Ramos (cell line): ENCODE data around the gene HSPBP1.

Experiments used
- in situ Hi-C: fragments of 300-500 bp; cut with MboI; formaldehyde crosslinking; loops from one replicate; pipeline ENCODE4 v1.14.3; 2022; ENCODE audit warnings: low sequenced_read_pairs; ENCODE audit not compliant: unreplicated experiment

HSPBP1 gene

GRCh38 chr19:55305983-55306562, 26.2 kb upstream of the HSPBP1 start:
- in situ Hi-C loops = loop anchor here (10.0 kb wide), 1 partner anchor 79 kb away; the partner anchor contains the start of genes RPL28 and TMEM238

GRCh38 chr19:55305491-55305890, 25.6 kb upstream of the HSPBP1 start:
- in situ Hi-C loops = loop anchor here (10.0 kb wide), 1 partner anchor 79 kb away; the partner anchor contains the start of genes RPL28 and TMEM238

GRCh38 chr19:55304980-55305379, 25.1 kb upstream of the HSPBP1 start:
- in situ Hi-C loops = loop anchor here (10.0 kb wide), 1 partner anchor 80 kb away; the partner anchor contains the start of genes RPL28 and TMEM238

GRCh38 chr19:55304279-55304978, 24.5 kb upstream of the HSPBP1 start:
- in situ Hi-C loops = loop anchor here (10.0 kb wide), 1 partner anchor 80 kb away; the partner anchor contains the start of genes RPL28 and TMEM238

- in situ Hi-C loops = loop anchor here (10.0 kb wide), 1 partner anchor 81 kb away; the partner anchor contains the start of genes RPL28 and TMEM238
These were observed 23.6 kb upstream of the HSPBP1 start for GRCh38 chr19:55303477-55303876.

- in situ Hi-C loops = loop anchor here (10.0 kb wide), 1 partner anchor 82 kb away; the partner anchor contains the start of genes RPL28 and TMEM238
These were observed 22.4 kb upstream of the HSPBP1 start for GRCh38 chr19:55302318-55302703.

GRCh38 chr19:55301459-55302317, 21.8 kb upstream of the HSPBP1 start:
- in situ Hi-C loops = loop anchor here (10.0 kb wide), 1 partner anchor 83 kb away; the partner anchor contains the start of genes RPL28 and TMEM238

- in situ Hi-C loops = loop anchor here (10.0 kb wide), 1 partner anchor 84 kb away; the partner anchor contains the start of genes RPL28 and TMEM238
These were observed 21.1 kb upstream of the HSPBP1 start for GRCh38 chr19:55300886-55301458.

GRCh38 chr19:55299991-55300390, 20.1 kb upstream of the HSPBP1 start:
- in situ Hi-C loops = loop anchor here (5.0 to 25.0 kb wide), 4 partner anchors 78 to 337 kb away; partner anchors contain the start of genes CCDC106, RPL28, TMEM238 and ZNF580

GRCh38 chr19:55297267-55297666, 17.4 kb upstream of the HSPBP1 start:
- in situ Hi-C loops = loop anchor here (5.0 to 25.0 kb wide), 3 partner anchors 75 to 340 kb away; partner anchors contain the start of genes CCDC106, ZNF580 and ZNF581

- in situ Hi-C loops = loop anchor here (25.0 kb wide), 1 partner anchor 348 kb away; the partner anchor contains the start of genes CCDC106, ZNF580 and ZNF581
These were observed 9.3 kb upstream of the HSPBP1 start for GRCh38 chr19:55289117-55289796.

- in situ Hi-C loops = loop anchor here (25.0 kb wide), 1 partner anchor 350 kb away; the partner anchor contains the start of genes CCDC106, ZNF580 and ZNF581
These were observed 7.6 kb upstream of the HSPBP1 start for GRCh38 chr19:55287361-55288079.

- in situ Hi-C loops = loop anchor here (25.0 kb wide), 1 partner anchor 352 kb away; the partner anchor contains the start of genes CCDC106, ZNF580 and ZNF581
These were observed 5.5 kb upstream of the HSPBP1 start for GRCh38 chr19:55285229-55285890.

GRCh38 chr19:55284405-55285058, 4.6 kb upstream of the HSPBP1 start:
- in situ Hi-C loops = loop anchor here (25.0 kb wide), 1 partner anchor 353 kb away; the partner anchor contains the start of genes CCDC106, ZNF580 and ZNF581

GRCh38 chr19:55283548-55284377, 3.9 kb upstream of the HSPBP1 start, which contains the start of gene BRSK1:
BRSK1 (plus strand) TSS chr19:55283997; CDS start chr19:55284443, 446 bp downstream.
- in situ Hi-C loops = loop anchor here (25.0 kb wide), 1 partner anchor 354 kb away; the partner anchor contains the start of genes CCDC106, ZNF580 and ZNF581

GRCh38 chr19:55279340-55279739, 570 bp downstream of the HSPBP1 start:
- in situ Hi-C loops = loop anchor here (25.0 kb wide), 1 partner anchor 358 kb away; the partner anchor contains the start of genes CCDC106, ZNF580 and ZNF581
